Forelimb muscle (tissue), 1 donor: ENCODE data around the gene SLC30A10. TPM values are rescaled to one million over a fixed set of nuclear protein-coding genes. Genes with fewer than 3 reads are reported as not detected.
"Not testable (repeated sequence)": the region's sequence is repeated elsewhere in the genome, so short reads cannot be mapped to it uniquely, and the experiment has no call there.

Source experiments
- DNase-seq: peaks from one replicate; pipeline ENCODE4 v3.0.0-alpha.2; 2013; ENCODE audit warnings: low read depth
- polyA plus RNA-seq: library from polyadenylated mRNA; unstranded; fragments of 120-200 nt; gene quantifications from one replicate; pipeline ENCODE4 v1.2.1, GENCODE V29; 2013; ENCODE audit not compliant: insufficient read length

The SLC30A10 gene
- polyA plus RNA-seq, 1 donor = 0.22 TPM

DNA sequence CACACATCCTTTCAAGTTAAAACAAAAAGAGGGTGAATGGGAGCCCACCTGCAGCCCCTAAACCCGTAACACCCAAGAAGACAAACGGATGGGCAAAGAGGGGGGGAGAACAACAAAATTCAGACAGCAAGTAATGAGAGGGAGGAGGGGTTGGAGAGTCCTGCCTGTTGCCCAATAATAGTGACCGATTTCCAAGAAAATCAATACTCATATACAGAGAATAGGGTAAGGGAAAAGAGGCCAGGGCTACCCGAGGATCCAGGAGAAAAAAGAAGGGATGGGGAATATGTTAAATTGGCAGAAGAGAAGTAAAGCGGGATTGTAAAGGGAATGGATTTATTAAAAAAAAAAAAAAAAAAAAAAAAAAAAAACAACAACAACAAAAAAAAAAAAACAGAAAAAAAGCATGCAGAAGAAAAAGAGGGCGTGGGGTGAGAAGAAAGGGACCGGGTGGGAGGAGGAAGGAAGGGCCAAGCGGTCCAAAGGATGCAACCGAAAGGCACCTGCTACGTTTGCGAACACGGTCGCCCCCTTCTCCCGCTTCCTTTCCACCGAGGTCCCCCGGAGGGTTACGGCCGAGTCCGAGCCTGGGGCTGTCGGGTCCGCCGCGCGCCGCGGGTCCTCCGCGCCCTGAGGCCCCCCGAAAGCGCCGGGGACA is 930 bp downstream of the SLC30A10 start:
- DNase-seq = no peak

DNA sequence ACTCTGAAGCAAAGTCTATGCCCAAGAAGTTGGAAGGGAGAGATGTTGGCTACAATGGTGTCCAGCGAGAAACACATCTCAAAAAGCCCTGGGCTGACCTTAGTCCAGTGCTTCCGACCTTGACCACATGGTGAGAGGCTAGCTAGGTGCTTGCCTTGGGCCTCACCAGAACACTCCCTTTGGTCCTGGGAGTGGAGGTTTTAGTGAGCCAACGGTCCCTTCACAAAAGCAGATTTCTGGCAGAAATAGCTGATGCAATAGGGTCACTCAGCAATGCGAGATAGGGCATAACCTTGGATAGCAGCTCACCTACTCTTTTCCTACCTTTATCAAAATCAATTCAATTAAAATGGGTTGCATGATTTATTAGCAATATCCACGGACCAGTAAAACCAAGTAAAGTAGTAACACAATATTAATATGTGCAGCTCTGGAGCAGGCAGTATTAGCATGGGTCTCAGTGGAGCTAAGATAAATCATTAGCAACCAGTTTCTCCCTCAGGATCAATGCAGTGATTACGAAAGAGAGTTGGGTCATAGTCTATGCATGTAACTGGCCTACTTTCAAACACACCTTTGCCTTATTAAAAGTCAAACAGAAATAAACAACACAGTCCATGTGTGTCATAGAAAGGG is 1.9 kb downstream of the SLC30A10 start:
- no peak for DNase-seq

DNA sequence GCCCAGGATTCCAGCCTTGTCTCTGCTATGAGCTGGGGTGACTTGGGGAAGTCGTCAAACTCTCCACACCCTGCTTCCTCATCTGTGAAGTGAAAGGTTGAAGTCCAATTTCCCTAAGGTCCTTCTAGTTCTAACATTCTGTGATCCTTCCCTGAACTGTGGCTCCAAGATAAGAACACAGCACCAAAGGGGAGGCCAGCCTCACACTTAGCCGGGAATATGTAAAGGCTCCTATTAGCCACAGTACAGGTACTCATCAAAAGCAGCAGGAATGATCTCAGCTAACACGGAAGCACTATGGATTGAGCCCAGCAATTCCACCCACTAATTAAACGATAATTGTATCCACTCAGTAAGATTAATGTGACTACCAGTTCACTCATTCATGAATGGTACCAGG is 4.0 kb downstream of the SLC30A10 start:
- DNase-seq = no peak

DNA sequence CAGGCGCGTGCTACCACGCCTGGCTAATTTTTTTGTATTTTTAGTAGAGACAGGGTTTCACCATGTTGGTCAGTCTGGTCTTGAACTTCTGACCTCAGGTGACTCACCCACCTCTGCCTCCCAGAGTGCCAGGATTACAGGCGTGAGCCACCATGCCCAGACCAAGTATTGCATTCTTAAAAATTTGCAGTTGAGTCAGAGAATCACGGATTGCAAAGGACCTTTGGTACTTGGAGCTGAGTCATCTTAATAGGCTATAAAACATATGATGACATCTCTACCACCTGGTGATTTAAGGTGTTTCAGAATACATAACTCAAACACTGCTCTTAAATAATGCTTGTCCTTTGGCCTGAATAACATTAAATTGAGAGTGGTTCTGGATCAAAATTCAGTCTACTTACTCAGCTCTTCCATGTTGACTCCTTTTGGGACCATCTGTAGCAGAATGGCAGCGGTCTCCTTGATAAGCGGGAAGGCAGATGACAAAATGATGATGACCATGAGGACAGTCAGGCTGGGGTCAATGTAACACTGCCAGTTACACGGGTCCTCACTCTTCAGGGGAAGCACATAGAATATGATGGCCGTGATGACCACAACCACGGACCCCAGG is 10.4 kb downstream of the SLC30A10 start:
- no peak for DNase-seq

DNA sequence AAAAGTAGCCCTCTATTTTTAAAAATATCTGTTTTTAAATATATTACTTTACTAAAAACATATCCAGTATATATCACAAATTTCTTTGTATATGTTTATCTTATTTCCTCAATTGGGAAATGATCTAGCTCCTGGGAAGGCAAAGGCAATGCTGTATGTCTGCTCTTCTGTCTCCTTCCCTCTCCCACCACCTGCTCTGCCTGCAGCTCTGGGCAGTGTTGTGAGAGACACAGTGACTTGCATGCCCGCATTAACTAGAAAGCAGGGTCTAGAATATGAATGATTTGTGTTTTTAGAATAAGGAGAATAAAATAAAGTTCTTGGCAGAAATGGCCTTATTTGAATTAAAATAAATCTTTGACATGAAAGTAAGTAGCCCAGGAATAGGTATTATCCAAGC is 11.1 kb downstream of the SLC30A10 start:
- no peak for DNase-seq

DNA sequence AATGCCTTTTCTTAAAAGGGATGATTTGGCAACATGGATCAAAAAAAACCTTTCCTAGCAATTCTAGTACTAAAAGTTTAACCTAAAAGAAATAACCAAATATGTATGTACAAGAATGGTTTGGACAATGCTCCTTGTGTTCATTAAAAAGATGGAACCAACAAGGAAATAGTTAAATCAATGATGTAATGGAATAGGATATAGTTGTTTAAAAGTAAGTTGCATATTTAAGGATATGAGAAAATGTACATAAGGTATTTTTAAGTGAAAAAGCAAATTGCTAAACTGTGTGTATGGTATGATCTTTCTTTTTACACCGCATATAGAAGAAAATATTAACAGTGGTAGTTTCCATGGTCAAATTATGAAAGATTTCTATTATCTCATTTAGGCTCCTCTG is 12.1 kb downstream of the SLC30A10 start:
- DNase-seq = no peak

DNA sequence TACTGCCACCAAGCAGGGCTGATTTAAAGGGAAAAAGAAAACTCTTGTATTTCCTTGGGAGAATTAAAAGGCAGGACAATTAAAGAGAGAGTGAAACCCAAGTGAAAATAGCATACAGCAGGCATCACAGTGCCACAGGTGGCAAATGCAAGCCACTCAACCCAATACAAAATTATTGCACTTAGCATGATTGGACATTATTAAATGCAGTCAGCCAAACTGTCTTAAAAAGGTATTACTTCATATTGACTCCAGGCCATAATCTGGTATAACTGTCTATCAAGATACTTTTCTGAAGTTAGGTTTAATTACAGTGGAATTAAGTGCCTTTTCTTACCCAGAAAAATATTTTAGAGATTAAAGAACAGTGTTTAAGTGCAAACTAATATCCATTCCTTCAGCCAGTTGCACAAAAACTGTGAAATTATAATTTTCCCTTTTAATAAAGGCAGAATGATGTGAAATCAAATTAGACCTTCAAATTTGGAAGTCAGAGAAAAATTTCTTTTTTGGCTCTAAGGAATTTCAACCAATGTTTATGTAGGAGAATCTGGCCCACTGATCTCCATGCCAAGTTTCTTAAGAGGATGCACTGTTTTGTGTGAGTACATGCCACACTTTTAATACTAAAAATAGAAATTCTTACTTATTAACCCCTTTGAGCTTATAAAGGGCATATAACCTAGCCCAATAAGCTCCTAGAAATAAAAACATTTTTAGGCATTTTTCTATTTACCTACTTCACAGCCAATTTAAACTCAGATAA is 15.2 kb downstream of the SLC30A10 start:
- no peak for DNase-seq

DNA sequence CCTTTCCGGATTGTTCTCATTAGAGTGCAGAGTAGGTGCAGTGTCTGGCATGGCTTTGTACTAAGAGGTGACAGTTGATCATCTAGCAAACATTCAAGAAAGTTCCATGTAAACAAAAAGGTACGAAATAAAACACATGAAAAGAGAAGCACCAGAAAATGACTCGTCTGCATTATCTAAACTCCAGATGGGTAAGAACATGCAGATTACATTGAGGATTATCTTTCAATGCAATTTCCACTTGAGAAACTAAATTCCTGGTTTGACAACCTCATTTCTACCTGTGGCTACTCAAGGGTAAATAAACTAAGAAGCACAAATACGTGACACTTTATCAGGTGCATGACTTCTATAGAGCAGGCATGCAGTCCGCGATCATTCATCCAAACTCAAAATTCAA is 17.6 kb downstream of the SLC30A10 start:
- DNase-seq = no peak

DNA sequence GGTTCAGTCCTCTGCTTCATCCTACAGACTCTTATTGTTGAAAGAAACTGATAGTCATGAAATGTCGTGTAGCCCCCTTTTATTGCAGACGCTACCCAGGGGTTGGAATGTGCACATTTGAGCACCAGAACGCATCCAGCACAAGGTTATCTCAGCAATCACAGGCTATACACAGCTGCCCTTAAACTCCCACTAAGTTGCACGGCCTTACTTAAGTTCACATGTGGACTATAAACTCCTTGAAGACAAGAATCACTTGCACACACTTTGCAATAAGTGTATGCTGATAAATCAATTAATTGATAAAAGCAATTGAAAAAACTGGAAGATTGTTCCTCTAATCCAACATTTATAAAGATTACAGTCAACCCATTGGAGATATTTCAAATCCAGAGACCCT is 18.9 kb downstream of the SLC30A10 start:
- DNase-seq = no peak

DNA sequence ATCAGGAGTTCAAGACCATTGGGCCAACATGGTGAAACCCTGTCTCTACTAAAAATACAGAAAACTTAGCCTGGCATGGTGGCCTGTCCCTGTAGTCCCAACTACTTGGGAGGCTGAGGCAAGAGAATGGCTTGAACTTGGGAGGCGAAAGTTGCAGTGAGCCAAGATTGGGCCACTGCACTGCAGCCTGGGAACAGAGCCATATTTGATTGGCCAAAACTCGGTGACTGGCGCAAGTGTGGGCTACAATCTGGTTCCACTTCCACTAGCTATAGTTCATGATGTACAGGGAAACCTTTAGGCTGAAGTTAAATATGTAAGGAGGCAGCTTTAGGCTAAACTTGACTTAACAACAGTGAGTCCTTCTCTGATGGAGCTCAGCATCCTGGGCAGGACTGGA is 20.2 kb downstream of the SLC30A10 start:
- DNase-seq = no peak

DNA sequence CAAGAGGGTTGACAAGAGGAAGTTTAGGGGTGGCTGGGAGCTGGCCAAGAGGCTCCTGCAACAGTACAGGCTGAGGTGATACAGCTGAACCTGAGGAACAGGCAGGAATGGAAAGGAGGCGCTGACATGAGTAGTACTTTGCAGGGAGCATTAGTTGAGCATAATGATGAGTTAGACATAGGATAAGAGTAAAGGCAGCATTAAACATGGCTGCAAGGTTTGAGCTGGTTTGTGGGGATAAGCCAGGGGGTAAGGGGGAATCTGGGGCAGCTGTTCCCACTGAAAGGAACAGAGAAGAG is 20.6 kb downstream of the SLC30A10 start:
- DNase-seq = no peak

DNA sequence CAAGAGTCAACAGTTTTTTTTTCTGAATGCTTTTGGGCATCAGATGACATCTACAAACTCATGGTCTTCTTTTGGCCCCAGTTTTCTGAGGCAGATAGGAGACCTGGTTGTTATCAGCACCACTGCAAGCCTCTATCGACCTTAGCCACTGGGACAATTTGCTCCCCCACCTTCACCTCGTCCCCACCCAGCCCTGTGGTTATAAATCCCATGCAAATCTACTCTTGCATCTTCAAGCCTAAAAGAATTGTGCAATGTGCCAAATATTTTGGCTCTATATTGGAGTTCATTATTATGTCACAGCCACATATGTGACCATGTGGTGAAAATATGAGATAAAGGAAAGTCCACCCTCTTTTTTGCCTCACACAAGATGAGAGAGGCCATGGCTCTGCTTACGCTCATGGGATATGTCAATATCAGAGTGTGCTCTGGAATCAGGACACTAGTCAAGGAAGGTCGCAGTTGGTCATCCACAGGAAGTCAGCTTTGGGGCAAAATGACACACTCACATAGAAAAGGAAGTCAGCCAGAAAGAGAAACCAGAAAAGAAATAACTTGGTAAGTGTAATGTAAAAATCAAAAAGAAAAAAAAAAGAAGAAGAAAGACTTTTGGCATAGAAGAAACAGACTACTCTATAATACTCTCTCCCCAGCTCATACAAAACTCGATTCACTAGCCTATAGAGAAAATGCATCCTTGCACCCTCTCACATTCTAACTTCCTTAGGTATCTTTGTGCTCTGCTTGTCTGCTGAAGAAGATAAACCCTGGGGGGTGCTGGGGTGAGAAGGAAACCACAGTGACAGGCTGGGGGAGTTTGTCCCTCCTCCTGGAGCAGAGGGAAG is 21.2 kb downstream of the SLC30A10 start:
- DNase-seq = no peak

DNA sequence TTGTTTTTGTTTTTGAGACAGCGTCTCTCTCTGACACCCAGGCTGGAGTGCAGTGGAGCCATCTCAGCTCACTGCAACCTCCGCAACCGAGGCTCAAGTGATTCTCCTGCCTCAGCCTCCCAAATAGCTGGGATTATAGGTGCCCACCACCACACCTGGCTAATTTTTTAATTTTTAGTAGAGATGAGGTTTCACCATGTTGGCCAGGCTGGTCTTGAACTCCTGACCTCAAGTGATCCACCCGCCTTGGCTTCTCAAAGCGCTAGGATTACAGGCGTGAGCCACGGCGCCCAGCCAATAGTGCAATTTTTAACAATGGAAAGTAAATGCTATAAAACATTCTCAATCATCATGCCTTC is 21.8 kb downstream of the SLC30A10 start:
- DNase-seq = not testable (repeated sequence)

DNA sequence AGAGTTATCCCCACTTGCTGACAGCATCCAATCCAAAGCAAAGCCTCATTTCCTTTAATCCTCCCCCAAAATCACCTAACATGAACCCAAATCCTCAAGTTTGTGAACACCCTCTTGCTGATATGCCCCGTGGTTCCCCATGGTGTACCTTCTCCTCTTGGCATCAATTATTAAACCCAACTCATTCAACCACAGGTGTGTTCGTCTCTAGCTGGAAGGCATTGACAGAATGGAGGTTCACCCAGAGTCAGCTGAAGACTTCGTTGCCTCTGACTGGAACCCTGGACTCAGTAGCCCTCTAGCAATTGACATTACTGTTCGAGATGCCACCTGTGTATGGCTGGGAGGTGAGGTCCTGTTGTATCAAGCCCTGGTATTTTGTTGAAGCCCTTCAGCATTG is 22.8 kb downstream of the SLC30A10 start:
- DNase-seq = no peak

DNA sequence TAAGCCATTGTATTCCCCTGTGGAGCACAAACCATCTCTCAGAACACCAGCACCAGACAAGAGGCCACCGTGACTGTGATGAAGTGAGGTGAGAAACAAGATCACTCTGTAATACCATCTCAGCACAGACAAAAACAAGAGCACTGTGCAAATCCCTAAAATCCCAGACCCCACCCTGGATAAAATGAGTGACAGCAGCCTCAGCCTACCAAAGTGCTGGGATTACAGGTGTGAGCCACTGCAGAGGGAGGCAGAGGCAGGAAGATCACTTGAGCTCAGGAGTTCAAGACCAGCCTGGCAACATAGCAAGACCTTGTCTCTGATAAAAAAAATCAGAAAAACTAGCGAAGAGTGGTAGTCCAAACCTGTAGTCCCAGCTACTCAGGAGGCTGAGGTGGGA is 23.4 kb downstream of the SLC30A10 start:
- no peak for DNase-seq

DNA sequence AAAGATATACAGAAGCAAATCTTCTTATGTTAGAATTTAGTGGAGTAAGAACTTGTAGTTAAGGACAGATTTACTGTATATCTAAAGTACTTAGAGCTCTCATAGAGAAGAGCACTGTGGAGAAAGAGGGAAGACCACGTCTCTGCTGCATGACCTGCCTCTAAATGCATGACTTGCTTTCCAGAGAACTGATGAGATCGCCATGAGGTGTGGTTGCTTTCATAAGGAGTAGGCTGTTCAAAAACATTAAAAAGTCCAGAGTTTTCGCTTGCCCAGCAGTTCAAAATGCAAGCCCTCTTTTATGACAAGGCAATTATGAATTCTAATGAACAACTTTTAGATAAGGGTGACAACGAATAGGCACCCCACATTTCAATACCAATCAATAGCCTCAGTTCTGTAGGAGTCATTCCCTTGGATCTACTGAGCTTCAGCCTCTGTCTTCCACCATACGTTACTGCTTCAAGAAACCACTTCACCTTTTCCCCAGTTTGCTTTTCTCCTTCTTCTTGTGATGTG is 24.9 kb downstream of the SLC30A10 start:
- no peak for DNase-seq

DNA sequence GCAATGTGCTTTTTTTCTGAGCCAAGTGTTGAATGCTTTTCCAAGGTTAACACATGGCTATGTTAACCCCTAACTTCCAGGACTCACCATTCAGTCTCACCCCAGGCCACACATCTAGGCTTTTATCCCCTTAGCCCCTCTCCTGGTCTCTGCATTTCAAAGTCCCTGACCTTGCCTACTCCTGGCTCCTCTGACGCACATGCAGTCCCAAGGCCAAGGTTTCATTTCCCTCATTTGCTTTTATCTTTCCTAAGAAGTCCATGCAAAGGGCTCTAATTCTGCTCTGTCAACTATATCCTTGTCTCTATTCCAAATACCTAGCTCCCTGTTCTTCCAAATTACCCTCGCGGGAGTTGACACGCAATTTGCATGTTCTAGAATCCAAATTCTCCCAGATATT is 25.4 kb downstream of the SLC30A10 start:
- no peak for DNase-seq

DNA sequence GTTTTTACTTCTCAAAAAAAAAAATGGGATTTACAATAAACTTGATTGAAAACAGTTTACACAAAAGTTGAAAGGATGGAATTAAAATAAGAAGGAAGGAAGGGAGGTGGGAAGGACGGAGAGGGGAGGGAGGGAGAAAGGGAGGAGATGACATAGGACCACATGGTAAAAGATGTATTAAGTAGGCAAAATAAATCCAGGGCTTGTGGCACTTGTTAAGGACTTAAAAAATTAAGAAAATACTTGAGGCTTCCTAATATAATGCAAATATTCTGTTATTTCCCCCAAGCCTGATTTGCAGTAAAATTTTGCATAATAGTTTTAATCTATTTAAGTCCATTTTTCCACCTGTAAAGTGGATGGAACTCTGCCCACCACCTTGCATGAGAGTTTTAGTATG is 27.5 kb downstream of the SLC30A10 start:
- DNase-seq = no peak

DNA sequence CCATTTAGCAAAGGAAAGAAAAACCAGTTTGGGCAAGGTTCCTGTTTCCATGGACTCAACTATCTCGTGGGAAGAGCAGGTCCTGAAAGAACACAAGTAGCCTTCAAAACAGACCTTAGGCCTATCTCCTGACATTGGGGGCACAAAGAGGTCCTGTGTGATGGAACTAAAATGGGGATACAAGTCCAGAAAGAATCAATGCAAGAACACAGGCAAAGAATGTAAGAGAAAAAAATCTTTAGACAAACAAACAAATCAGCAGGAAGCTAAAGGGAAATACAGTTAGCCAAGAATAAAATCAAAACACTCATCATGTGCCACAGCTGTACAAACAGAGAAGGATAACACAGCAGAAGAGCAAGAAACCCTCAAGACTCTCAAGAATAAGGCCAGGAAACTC is 28.2 kb downstream of the SLC30A10 start:
- DNase-seq = no peak

DNA sequence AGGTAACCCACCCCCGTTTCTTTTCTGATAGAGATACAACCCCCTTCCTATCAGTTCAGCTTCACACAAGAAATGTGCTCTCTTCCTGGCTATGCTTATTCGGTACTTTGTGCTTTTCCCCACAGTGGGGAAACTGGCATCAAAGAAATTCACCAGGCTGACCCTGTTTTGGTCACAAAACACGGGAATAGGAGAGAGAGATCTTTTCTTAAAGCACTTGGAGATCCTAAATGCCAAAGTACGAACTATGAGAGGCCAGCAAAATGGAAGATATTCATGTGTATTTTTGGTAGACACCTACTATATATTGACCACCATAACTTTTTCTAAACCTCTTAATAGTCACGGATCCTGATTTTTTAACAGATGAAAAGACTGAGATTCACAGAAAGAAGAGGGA is 30.0 kb downstream of the SLC30A10 start:
- DNase-seq = no peak

DNA sequence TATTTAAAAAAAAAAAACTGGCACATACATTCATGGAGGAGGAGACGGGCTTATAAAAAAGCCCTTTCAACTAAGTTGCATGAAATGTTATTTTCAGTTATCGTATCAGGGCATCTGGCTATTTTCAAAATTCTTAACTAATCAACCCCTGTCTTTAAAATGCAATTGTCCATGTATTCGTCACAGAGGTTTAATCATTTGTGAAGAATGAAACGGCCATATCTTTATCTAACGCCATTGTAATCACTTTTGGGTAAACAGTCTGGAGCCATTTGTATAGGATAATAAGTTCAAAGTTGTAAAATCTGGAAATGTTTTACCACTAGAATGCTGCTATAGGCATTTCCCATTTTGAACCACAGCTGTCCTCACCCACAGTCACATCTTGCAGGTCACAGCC is 30.4 kb downstream of the SLC30A10 start:
- no peak for DNase-seq

DNA sequence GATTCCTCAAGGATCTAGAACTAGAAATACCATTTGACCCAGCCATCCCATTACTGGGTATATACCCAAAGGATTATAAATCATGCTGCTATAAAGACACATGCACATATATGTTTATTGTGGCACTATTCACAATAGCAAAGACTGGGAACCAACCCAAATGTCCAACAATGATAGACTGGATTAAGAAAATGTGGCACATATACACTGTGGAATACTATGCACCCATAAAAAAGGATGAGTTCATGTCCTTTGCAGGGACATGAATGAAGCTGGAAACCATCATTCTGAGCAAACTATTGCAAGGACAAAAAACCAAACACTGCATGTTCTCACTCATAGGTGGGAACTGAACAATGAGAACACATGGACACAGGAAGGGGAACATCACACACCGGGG is 36.1 kb downstream of the SLC30A10 start:
- DNase-seq = not testable (repeated sequence)
